GM12878 (cell line): ENCODE data around the gene ARHGAP5. TPM values are rescaled to one million over a fixed set of nuclear protein-coding genes. Genes with fewer than 3 reads are reported as not detected.

Source experiments
- ATAC-seq: fragments of 200-7000 bp; cut with Tn5 transposase; 3 replicates; pipeline ENCODE4 v1.9.1; 2020; ENCODE audit warnings: mild to moderate bottlenecking, moderate library complexity
- BruUV-seq: library from RNA; stranded (reverse); fragments of 400-500 nt; replicated peaks from 2 replicates; lab custom pipeline; 2021; lab: Mats Ljungman, UMichigan
- CTCF ChIA-PET: fragments of 300-600 bp; sonication (Branson Sonifier 250); formaldehyde crosslinking; extraction: SDS; loops from one replicate; lab custom pipeline; 2021; ENCODE audit warnings: inconsistent platforms; lab: Yijun Ruan, JAX
- POLR2A ChIA-PET: fragments of 350-600 bp; formaldehyde crosslinking; extraction: SDS; loops from one replicate; lab custom pipeline; 2021; ENCODE audit warnings: inconsistent platforms; lab: Charles Lee
- RAD21 ChIA-PET: fragments of 300-600 bp; sonication (Branson Sonifier 250); formaldehyde crosslinking; loops from one replicate; lab custom pipeline; 2023; ENCODE audit warnings: antibody characterized with exemption; ENCODE audit not compliant: unreplicated experiment; lab: Charles Lee
- SMC1A ChIA-PET: fragments of 300-600 bp; sonication (Branson Sonifier 250); formaldehyde crosslinking; loops from one replicate; lab custom pipeline; 2023; ENCODE audit not compliant: unreplicated experiment, uncharacterized antibody; lab: Charles Lee
- DNase-seq: peaks from one replicate; pipeline ENCODE4 v3.0.0-alpha.2; 2011; ENCODE audit warnings: low read depth, low spot score
- FAIRE-seq: peaks from 3 replicates; lab custom pipeline; 2011; peaks lifted over from hg19 to GRCh38; lab: Jason Lieb, UNC
- H2AFZ ChIP-seq: 2 replicates; pipeline ENCODE4 v1.6.0; 2011; ENCODE audit warnings: low read depth, low read length, control low read depth; ENCODE audit not compliant: control insufficient read depth
- H3K27ac ChIP-seq: 2 replicates; pipeline ENCODE4 v1.5.1; 2011; ENCODE audit warnings: control low read depth; ENCODE audit not compliant: control insufficient read depth, insufficient read depth
- H3K27me3 ChIP-seq, 2 experiments: replicated peaks in 1 of 2; 2 replicates each; pipeline versions ENCODE4 v1.6.0 to v1.6.1; 2011; ENCODE audit warnings: low read length in 1 of 2; ENCODE audit not compliant: control insufficient read depth in 2 of 2, insufficient read depth in 2 of 2
- H3K36me3 ChIP-seq, 2 experiments: 2 replicates each; pipeline ENCODE4 v1.5.1; 2011; ENCODE audit warnings: low read length in 1 of 2; ENCODE audit not compliant: control insufficient read depth in 2 of 2, insufficient read depth in 2 of 2
- H3K4me1 ChIP-seq: 2 replicates; pipeline ENCODE4 v1.6.1; 2011; ENCODE audit warnings: mild to moderate bottlenecking, low read length, moderate library complexity, mixed read lengths; ENCODE audit not compliant: control insufficient read depth, insufficient read depth
- H3K4me2 ChIP-seq: 2 replicates; pipeline ENCODE4 v1.6.0; 2011; ENCODE audit warnings: control low read depth; ENCODE audit not compliant: control insufficient read depth, insufficient read depth
- H3K4me3 ChIP-seq: fragments of 200-600 bp; sonication (generic); 2 replicates; pipeline ENCODE4 v1.5.1; 2016
- H3K79me2 ChIP-seq: 2 replicates; pipeline ENCODE4 v1.6.0; 2011; ENCODE audit warnings: low read length; ENCODE audit not compliant: control insufficient read depth, insufficient read depth
- H3K9ac ChIP-seq: 2 replicates; pipeline ENCODE4 v1.8.0; 2011; ENCODE audit warnings: low read length, control low read depth, mixed read lengths; ENCODE audit not compliant: control insufficient read depth, insufficient read depth
- H3K9me3 ChIP-seq: replicated peaks from 3 replicates; pipeline ENCODE4 v1.5.1; 2011; ENCODE audit warnings: mild to moderate bottlenecking, low read length; ENCODE audit not compliant: control insufficient read depth, insufficient read depth
- H4K20me1 ChIP-seq: 2 replicates; pipeline ENCODE4 v1.6.0; 2011; ENCODE audit not compliant: control insufficient read depth, insufficient read depth
- CEBPZ ChIP-seq: fragments of 150-350 bp; IDR thresholded peaks from 2 replicates; pipeline ENCODE4 v1.6.1; 2016; ENCODE audit warnings: low read depth, low read length
- CREM ChIP-seq: IDR thresholded peaks from 2 replicates; pipeline ENCODE4 v1.6.1; 2014; ENCODE audit warnings: antibody characterized with exemption, low read depth
- EGR1 ChIP-seq, 2 experiments: IDR thresholded peaks; 1 replicate in 1 of 2; 2 replicates in 1 of 2; pipeline ENCODE4 v1.6.1; 2011 to 2012; ENCODE audit warnings: low read depth in 2 of 2, low read length in 2 of 2, borderline replicate concordance in 1 of 2, mild to moderate bottlenecking in 1 of 2, moderate library complexity in 1 of 2
- HSF1 ChIP-seq: fragments of 150-350 bp; IDR thresholded peaks from 2 replicates; pipeline ENCODE4 v1.6.1; 2014; ENCODE audit warnings: mild to moderate bottlenecking, low read depth, low read length
- POU2F2 ChIP-seq: IDR thresholded peaks from 3 replicates; pipeline ENCODE4 v1.6.1; 2011; ENCODE audit warnings: low read depth, mild to moderate bottlenecking, low read length, borderline replicate concordance
- RAD21 ChIP-seq: IDR thresholded peaks from 2 replicates; pipeline ENCODE4 v1.6.1; 2011; ENCODE audit warnings: mild to moderate bottlenecking, low read depth, low read length, moderate library complexity; ENCODE audit not compliant: insufficient read depth
- RUNX3 ChIP-seq: IDR thresholded peaks from 2 replicates; pipeline ENCODE4 v1.6.1; 2012; ENCODE audit warnings: low read length, inconsistent platforms
- SKIL ChIP-seq: fragments of 450-650 bp; IDR thresholded peaks from 2 replicates; pipeline ENCODE4 v1.6.1; 2017; ENCODE audit warnings: mild to moderate bottlenecking, low read depth, inconsistent platforms; ENCODE audit not compliant: poor library complexity, severe bottlenecking
- USF2 ChIP-seq: IDR thresholded peaks from 2 replicates; pipeline ENCODE4 v1.6.1; 2011; ENCODE audit warnings: low read depth, low read length, improper control_type of control experiment, borderline replicate concordance
- ZBTB11 ChIP-seq: fragments of 450-650 bp; formaldehyde crosslinking; IDR thresholded peaks from 2 replicates; pipeline ENCODE4 v1.5.0; 2022; ENCODE audit warnings: mild to moderate bottlenecking, missing genetic modification characterization
- ZNF24 ChIP-seq: fragments of 450-650 bp; IDR thresholded peaks from 2 replicates; pipeline ENCODE4 v1.6.1; 2017; ENCODE audit warnings: antibody characterized with exemption, mild to moderate bottlenecking
- WGBS: methylation state at CpG from one replicate; pipeline ENCODE4 v1.1.6; 2016; ENCODE audit warnings: low lambda C conversion rate; ENCODE audit not compliant: insufficient replicate concordance, insufficient coverage; ENCODE audit errors: missing lambda C conversion rate; 5-methylcytosine and 5-hydroxymethylcytosine counted together
- in situ Hi-C: fragments of 300-500 bp; cut with MboI; formaldehyde crosslinking; loops from 9 replicates; pipeline ENCODE4 v1.14.3; 2018; ENCODE audit warnings: mixed read lengths
- intact Hi-C: fragments of 100-400 bp; cut with micrococcal nuclease; formaldehyde crosslinking; loops from one replicate; pipeline ENCODE4 v1.14.2; 2022; ENCODE audit not compliant: unreplicated experiment
- polyA plus RNA-seq, 11 experiments: library from polyadenylated mRNA; depleted of rRNA in 4 of 11; unstranded in 6 of 11; stranded (reverse) in 5 of 11; fragments of >200 nt; fragmentation: Nextera tagmentation in 4 of 11; fragmentation: Illumina TruSeq in 1 of 11; extraction: Ambion mirVana in 4 of 11; extraction: Trizol in 1 of 11; gene quantifications; 1 replicate in 1 of 11; 2 replicates in 10 of 11; pipeline versions ENCODE4 v1.2.1 to v1.2.3, GENCODE V29; 2011 to 2016; ENCODE audit warnings: inconsistent platforms in 2 of 11, missing spikeins in 2 of 11, low read depth in 1 of 11
- total RNA-seq, 4 experiments: library from RNA; depleted of rRNA in 3 of 4; stranded (reverse); fragments of >200 nt in 3 of 4; fragmentation: Illumina TruSeq in 1 of 4; extraction: Trizol in 1 of 4; gene quantifications; 2 replicates each; pipeline versions ENCODE4 v1.2.1 to v1.2.3, GENCODE V29; 2013 to 2021

The ARHGAP5 gene
- total and polyA plus RNA-seq, 10 of the 15 experiments (the other 5 are each of a cell fraction or from before 2014, with no cell fraction given), result 0.91 to 19.6 (median 7.2) TPM

- TF ChIP-seq SKIL, result no peak
- TF ChIP-seq, all 136 proteins: peak for 0
Measured at GRCh38 chr14:32137313-32137712, 60.2 kb downstream of the ARHGAP5 start (continued).

GRCh38 chr14:32137892-32138291 is 60.8 kb downstream of the ARHGAP5 start:
- H3K36me3 ChIP-seq, result no peaks in the 10 kb centered on the region
- intact Hi-C loops (no loop called here), in situ Hi-C loops (no loop called here)
- no peak overlapping the region for H3K9ac ChIP-seq
- H3K79me2 ChIP-seq, result no peaks in the 10 kb centered on the region
- ATAC-seq (no peak), FAIRE-seq (no peak), DNase-seq (no peak)
- no peak overlapping the region for H3K27ac ChIP-seq
- no peaks in the 10 kb centered on the region for H4K20me1 ChIP-seq
- CTCF ChIA-PET, result no interaction called here
- H2AFZ ChIP-seq, result no peak overlapping the region
- no TSS peak for BruUV-seq
- RAD21 ChIA-PET, result no interaction called here
- H3K4me1 ChIP-seq, result no peaks in the 10 kb centered on the region
- H3K4me2 ChIP-seq, result no peak overlapping the region
- peaks cover 2% of the 10 kb centered on the region; the same call in 1 of the 3 replicates for H3K9me3 ChIP-seq
- TF ChIP-seq RAD21 (no peak), EGR1 (IDR thresholded peaks at IDR 0.05; ENCODE audit: borderline replicate concordance in 1 of 2, low read depth in 2 of 2, low read length in 2 of 2) (no peak), CREM (no peak), USF2 (no peak), ZBTB11 (CRISPR knock-in tag) (no peak), POU2F2 (no peak), ZNF24 (no peak), HSF1 (no peak), CEBPZ (no peak), RUNX3 (no peak)
- no CpG with 5 or more reads among the region's 1 CpG for WGBS
- H3K27me3 ChIP-seq, result no peaks in the 10 kb centered on the region
- H3K4me3 ChIP-seq, result no peak overlapping the region
- SMC1A ChIA-PET, result no interaction called here
- POLR2A ChIA-PET, result no interaction called here
